HepG2 (cell line): ENCODE measurements around the gene TMEM139. TPM values are rescaled to one million over a fixed set of nuclear protein-coding genes. Genes with fewer than 3 reads are reported as not detected.

Source experiments
- CENPBD1 ChIP-seq: sonication (generic); formaldehyde crosslinking; IDR thresholded peaks from 2 replicates; pipeline ENCODE4 v1.8.0; 2022; ENCODE audit warnings: missing genetic modification reagents, low read depth, mild to moderate bottlenecking, borderline replicate concordance
- CHD4 ChIP-seq: fragments of 200-600 bp; sonication (generic); IDR thresholded peaks from 2 replicates; pipeline ENCODE4 v1.7.0; 2017; ENCODE audit warnings: mild to moderate bottlenecking, low read length, borderline replicate concordance
- FOXJ3 ChIP-seq: sonication (generic); formaldehyde crosslinking; IDR thresholded peaks from 2 replicates; pipeline ENCODE4 v1.4.0; 2020; ENCODE audit warnings: missing genetic modification reagents, mild to moderate bottlenecking, borderline replicate concordance
- FOXM1 ChIP-seq: sonication (generic); formaldehyde crosslinking; IDR thresholded peaks from 2 replicates; pipeline ENCODE4 v1.5.0; 2020; ENCODE audit warnings: missing genetic modification reagents
- GZF1 ChIP-seq: sonication (generic); formaldehyde crosslinking; IDR thresholded peaks from 2 replicates; pipeline ENCODE4 v1.5.1; 2020; ENCODE audit warnings: mild to moderate bottlenecking, missing genetic modification reagents
- KLF6 ChIP-seq: IDR thresholded peaks from 2 replicates; pipeline ENCODE4 v1.8.0; 2016; ENCODE audit warnings: missing biosample characterization, missing genetic modification reagents
- KMT2B ChIP-seq: IDR thresholded peaks from 2 replicates; pipeline ENCODE4 v1.6.1; 2016; ENCODE audit warnings: missing genetic modification reagents, missing compliant biosample characterization
- MED1 ChIP-seq: sonication (generic); formaldehyde crosslinking; IDR thresholded peaks from 2 replicates; pipeline ENCODE4 v1.4.0; 2020; ENCODE audit warnings: missing genetic modification reagents
- MTF1 ChIP-seq: sonication (generic); formaldehyde crosslinking; IDR thresholded peaks from 2 replicates; pipeline ENCODE4 v1.5.0; 2020; ENCODE audit warnings: missing genetic modification reagents
- NCOR1 ChIP-seq: fragments of 200-600 bp; sonication (generic); IDR thresholded peaks from 2 replicates; pipeline ENCODE4 v1.7.0; 2017; ENCODE audit warnings: antibody characterized with exemption, low read length, borderline replicate concordance
- NR2F2 ChIP-seq: IDR thresholded peaks from 2 replicates; pipeline ENCODE4 v1.6.1; 2012; ENCODE audit warnings: low read depth, inconsistent platforms, borderline replicate concordance
- REL ChIP-seq: sonication (generic); formaldehyde crosslinking; conservative IDR thresholded peaks from 2 replicates; pipeline ENCODE4 v1.8.0; 2022; ENCODE audit warnings: mild to moderate bottlenecking, missing genetic modification reagents, moderate library complexity
- SMC3 ChIP-seq: IDR thresholded peaks from 2 replicates; pipeline ENCODE4 v1.6.1; 2011; ENCODE audit warnings: low read length, improper control_type of control experiment
- ZBTB21 ChIP-seq: sonication (generic); formaldehyde crosslinking; IDR thresholded peaks from 2 replicates; pipeline ENCODE4 v1.4.0; 2020; ENCODE audit warnings: missing genetic modification reagents
- ZBTB38 ChIP-seq: sonication (generic); formaldehyde crosslinking; IDR thresholded peaks from 2 replicates; pipeline ENCODE4 v1.5.1; 2020; ENCODE audit warnings: mild to moderate bottlenecking, missing genetic modification reagents
- ZBTB4 ChIP-seq: sonication (generic); formaldehyde crosslinking; IDR thresholded peaks from 2 replicates; pipeline ENCODE4 v1.4.0; 2020; ENCODE audit warnings: missing genetic modification reagents, mild to moderate bottlenecking, borderline replicate concordance
- ZMYM4 ChIP-seq: sonication (generic); formaldehyde crosslinking; IDR thresholded peaks from 2 replicates; pipeline ENCODE4 v1.8.1; 2023; ENCODE audit warnings: mild to moderate bottlenecking, missing genetic modification reagents
- ZNF275 ChIP-seq: sonication (generic); formaldehyde crosslinking; IDR thresholded peaks from 2 replicates; pipeline ENCODE4 v1.8.0; 2022; ENCODE audit warnings: missing genetic modification reagents, mild to moderate bottlenecking, inconsistent platforms, borderline replicate concordance
- ZNF317 ChIP-seq: sonication (generic); formaldehyde crosslinking; IDR thresholded peaks from 2 replicates; pipeline ENCODE4 v1.5.0; 2020; ENCODE audit warnings: mild to moderate bottlenecking, missing genetic modification reagents
- ZNF337 ChIP-seq: sonication (generic); formaldehyde crosslinking; IDR thresholded peaks from 2 replicates; pipeline ENCODE4 v1.5.1; 2020; ENCODE audit warnings: missing genetic modification reagents, low read depth, mild to moderate bottlenecking, borderline replicate concordance
- ZNF761 ChIP-seq: sonication (generic); formaldehyde crosslinking; conservative IDR thresholded peaks from 2 replicates; pipeline ENCODE4 v1.4.0; 2020; ENCODE audit warnings: mild to moderate bottlenecking, missing genetic modification reagents
- ZNF792 ChIP-seq: IDR thresholded peaks from 2 replicates; pipeline ENCODE4 v1.6.1; 2016
- ZXDC ChIP-seq: sonication (generic); formaldehyde crosslinking; IDR thresholded peaks from 2 replicates; pipeline ENCODE4 v1.5.0; 2020; ENCODE audit warnings: mild to moderate bottlenecking, missing genetic modification reagents
- polyA plus RNA-seq, 8 experiments: library from polyadenylated mRNA; depleted of rRNA in 3 of 8; stranded (reverse) in 7 of 8; unstranded in 1 of 8; fragments of >200 nt; fragmentation: Illumina TruSeq in 4 of 8; extraction: Trizol in 4 of 8; gene quantifications; 2 replicates each; pipeline versions ENCODE4 v1.2.1 to v1.2.3, GENCODE V29; 2011 to 2016; ENCODE audit warnings: low read depth in 4 of 8, missing spikeins in 1 of 8, mixed read lengths in 1 of 8; ENCODE audit not compliant: insufficient read depth in 1 of 8
- total RNA-seq, 5 experiments: library from RNA; depleted of rRNA; stranded (reverse); fragments of >200 nt; fragmentation: Illumina TruSeq; extraction: Trizol; gene quantifications; 2 replicates each; pipeline ENCODE4 v1.2.3, GENCODE V29; 2016; ENCODE audit warnings: low read depth in 1 of 5

The TMEM139 gene
- total and polyA plus RNA-seq, 2 of the 13 experiments (the other 11 are each of a cell fraction or from before 2014, with no cell fraction given), result 7.9 to 14.0 TPM

- TF ChIP-seq GZF1 (peak; percentile 53; the same call in 1 of the 2 replicates), CENPBD1 (CRISPR knock-in tag) (no peak), ZNF317 (no peak), SMC3 (no peak), NCOR1 (peak; percentile 87), ZNF275 (no peak), REL (CRISPR knock-in tag) (no peak), KMT2B (peak; percentile 22; the same call in 1 of the 2 replicates), FOXM1 (no peak), ZBTB38 (CRISPR knock-in tag) (0 out of 2 replicates have a peak, but pooled peaks have one; percentile 7), FOXJ3 (no peak), MED1 (CRISPR knock-in tag) (peak; percentile 52; the same call in 1 of the 2 replicates), MTF1 (CRISPR knock-in tag) (no peak), ZNF792 (0 out of 2 replicates have a peak, but pooled peaks have one; percentile 24), ZXDC (CRISPR knock-in tag) (no peak), ZBTB4 (no peak), KLF6 (CRISPR knock-in tag) (no peak), CHD4 (no peak), ZNF761 (no peak), NR2F2 (peak; percentile 27; the same call in 1 of the 2 replicates), ZNF337 (CRISPR knock-in tag) (0 out of 2 replicates have a peak, but pooled peaks have one; percentile 59), ZMYM4 (CRISPR knock-in tag) (peak; percentile 59; the same call in 1 of the 2 replicates), ZBTB21 (CRISPR knock-in tag) (no peak)
These were observed at the start of gene TMEM139 (continued) for GRCh38 chr7:143284591-143285469.
